Measurements from ENCODE around the gene FAM180B. TPM values are rescaled to one million over a fixed set of nuclear protein-coding genes. Genes with fewer than 3 reads are reported as not detected.

The FAM180B gene
- total RNA-seq, 5 donors from 2014 or later (not counting 1 experiment from before 2014, with no cell fraction given) = 0.20 to 0.51 (median 0.28) TPM; not detected in 2

- H3K27ac Mint-ChIP-seq = peak overlapping the region in 1 of 2 donors; percentile 55
These were observed 15.7 kb upstream of the FAM180B start for GRCh38 chr11:47570651-47571356.

GRCh38 chr11:47571357-47571729, 15.1 kb upstream of the FAM180B start:
- no peak overlapping the region for H3K4me3 ChIP-seq (ENCODE audit: control insufficient read depth in 1 of 2, extremely low read depth in 1 of 2, low read length in 1 of 2)
- no peak overlapping the region for H3K27ac ChIP-seq (ENCODE audit: low read length)
- no peaks in the 10 kb centered on the region for H3K9me3 Mint-ChIP-seq
- peak overlapping the region in 1 of 2 donors; percentile 55 for H3K27ac Mint-ChIP-seq
- CTCF ChIA-PET = no interaction called here
- POLR2A ChIA-PET = no interaction called here
- no peak overlapping the region for H3K4me3 Mint-ChIP-seq
- no peak for ATAC-seq (replicated peaks in 1 of 4)
- H3K4me1 Mint-ChIP-seq = peaks cover 18 to 26% (median 21%) of the 10 kb centered on the region in 3 donors
- no peaks in the 10 kb centered on the region for H3K9me3 ChIP-seq
- WGBS (ENCODE audit: insufficient coverage) = 100% methylated on average over 3 of the region's 4 CpGs
- peaks cover 2 to 9% of the 10 kb centered on the region in 2 experiments for H3K4me1 ChIP-seq (ENCODE audit: control insufficient read depth in 1 of 2, extremely low read depth in 1 of 2, insufficient read depth in 2 of 2, low read length in 2 of 2)
- no peaks in the 10 kb centered on the region for H3K27me3 Mint-ChIP-seq
- peaks cover 20% of the 10 kb centered on the region for H3K36me3 Mint-ChIP-seq
- no peak for DNase-seq
- peaks cover 7 to 48% of the 10 kb centered on the region in 2 donors for H3K36me3 ChIP-seq (ENCODE audit: control insufficient read depth in 2 of 2, extremely low read depth in 1 of 2, insufficient read depth in 1 of 2, low read length in 1 of 2)
- H3K27me3 ChIP-seq (replicated peaks in 1 of 2; ENCODE audit: control insufficient read depth in 2 of 2, extremely low read depth in 1 of 2, insufficient read depth in 2 of 2, low read length in 1 of 2) = no peaks in the 10 kb centered on the region

More at GRCh38 chr11:47570651-47571356, 15.7 kb upstream of the FAM180B start:
- 92% methylated on average over 2 of the region's 3 CpGs for WGBS (ENCODE audit: insufficient coverage)
- Mint-ChIP-seq H3K9me3 (no peaks in the 10 kb centered on the region), H3K4me3 (no peak overlapping the region), H3K36me3 (peaks cover 20% of the 10 kb centered on the region), H3K27me3 (no peaks in the 10 kb centered on the region), H3K4me1 (peaks cover 17 to 28% (median 23%) of the 10 kb centered on the region in 3 donors)
- H3K27ac ChIP-seq (ENCODE audit: low read length) = no peak overlapping the region
- CTCF ChIA-PET = no interaction called here
- peaks cover 7 to 48% of the 10 kb centered on the region in 2 donors for H3K36me3 ChIP-seq (ENCODE audit: control insufficient read depth in 2 of 2, extremely low read depth in 1 of 2, insufficient read depth in 1 of 2, low read length in 1 of 2)
- no peak for ATAC-seq (replicated peaks in 1 of 4)
- no peaks in the 10 kb centered on the region for H3K9me3 ChIP-seq
- peaks cover 2 to 14% of the 10 kb centered on the region in 2 experiments for H3K4me1 ChIP-seq (ENCODE audit: control insufficient read depth in 1 of 2, extremely low read depth in 1 of 2, insufficient read depth in 2 of 2, low read length in 2 of 2)
- POLR2A ChIA-PET = no interaction called here
- H3K27me3 ChIP-seq (replicated peaks in 1 of 2; ENCODE audit: control insufficient read depth in 2 of 2, extremely low read depth in 1 of 2, insufficient read depth in 2 of 2, low read length in 1 of 2) = no peaks in the 10 kb centered on the region
- no peak overlapping the region for H3K4me3 ChIP-seq (ENCODE audit: control insufficient read depth in 1 of 2, extremely low read depth in 1 of 2, low read length in 1 of 2)
- no peak for DNase-seq

- POLR2A ChIA-PET = no interaction called here
- Histone ChIP-seq H3K27ac (ENCODE audit: low read length) (no peak overlapping the region), H3K4me3 (ENCODE audit: control insufficient read depth in 1 of 2, extremely low read depth in 1 of 2, low read length in 1 of 2) (no peak overlapping the region), H3K36me3 (ENCODE audit: control insufficient read depth in 2 of 2, extremely low read depth in 1 of 2, insufficient read depth in 1 of 2, low read length in 1 of 2) (peaks cover 7 to 50% of the 10 kb centered on the region in 2 donors), H3K4me1 (ENCODE audit: control insufficient read depth in 1 of 2, extremely low read depth in 1 of 2, insufficient read depth in 2 of 2, low read length in 2 of 2) (peaks cover 0 to 9% of the 10 kb centered on the region in 2 experiments), H3K9me3 (no peaks in the 10 kb centered on the region), H3K27me3 (replicated peaks in 1 of 2; ENCODE audit: control insufficient read depth in 2 of 2, extremely low read depth in 1 of 2, insufficient read depth in 2 of 2, low read length in 1 of 2) (no peaks in the 10 kb centered on the region)
- ATAC-seq (replicated peaks in 1 of 4) = no peak
- H3K9me3 Mint-ChIP-seq = no peaks in the 10 kb centered on the region
- WGBS (ENCODE audit: insufficient coverage) = no CpG with 5 or more reads among the region's 1 CpG
- no peaks in the 10 kb centered on the region for H3K27me3 Mint-ChIP-seq
- H3K4me1 Mint-ChIP-seq = peaks cover 17 to 23% (median 18%) of the 10 kb centered on the region in 3 donors
- H3K4me3 Mint-ChIP-seq = no peak overlapping the region
- no peak for DNase-seq
- H3K36me3 Mint-ChIP-seq = peaks cover 20% of the 10 kb centered on the region
- CTCF ChIA-PET = no interaction called here
- peak overlapping the region in 1 of 2 donors; percentile 2 for H3K27ac Mint-ChIP-seq
These were observed 14.6 kb upstream of the FAM180B start for GRCh38 chr11:47571895-47572294.

- no peaks in the 10 kb centered on the region for H3K27me3 ChIP-seq (replicated peaks in 1 of 2; ENCODE audit: control insufficient read depth in 2 of 2, extremely low read depth in 1 of 2, insufficient read depth in 2 of 2, low read length in 1 of 2)
- ATAC-seq (replicated peaks in 1 of 4) (no peak), DNase-seq (no peak)
- no peaks in the 10 kb centered on the region for H3K9me3 ChIP-seq
- Mint-ChIP-seq H3K36me3 (peaks cover 23% of the 10 kb centered on the region), H3K27ac (peak overlapping the region in 1 of 2 donors; percentile 17), H3K9me3 (no peaks in the 10 kb centered on the region), H3K27me3 (no peaks in the 10 kb centered on the region), H3K4me1 (peaks cover 26 to 29% (median 26%) of the 10 kb centered on the region in 3 donors), H3K4me3 (no peak overlapping the region)
- peaks cover 6 to 14% of the 10 kb centered on the region in 2 experiments for H3K4me1 ChIP-seq (ENCODE audit: control insufficient read depth in 1 of 2, extremely low read depth in 1 of 2, insufficient read depth in 2 of 2, low read length in 2 of 2)
- peaks cover 7 to 54% of the 10 kb centered on the region in 2 donors for H3K36me3 ChIP-seq (ENCODE audit: control insufficient read depth in 2 of 2, extremely low read depth in 1 of 2, insufficient read depth in 1 of 2, low read length in 1 of 2)
- WGBS (ENCODE audit: insufficient coverage) = 95% methylated on average over 5 of the region's 8 CpGs
- ChIA-PET CTCF (no interaction called here), POLR2A (interaction anchor here in 1 of 2 donors (0.5 kb wide), 1 partner anchor 1505 kb away, joined by 3 read pairs; no protein-coding TSS in a partner anchor)
- H3K27ac ChIP-seq (ENCODE audit: low read length) = no peak overlapping the region
- no peak overlapping the region for H3K4me3 ChIP-seq (ENCODE audit: control insufficient read depth in 1 of 2, extremely low read depth in 1 of 2, low read length in 1 of 2)
These were observed 13.7 kb upstream of the FAM180B start for GRCh38 chr11:47572715-47573255.

- H3K27ac Mint-ChIP-seq = no peak overlapping the region
- H3K27me3 Mint-ChIP-seq = no peaks in the 10 kb centered on the region
- Histone ChIP-seq H3K27me3 (replicated peaks in 1 of 2; ENCODE audit: control insufficient read depth in 2 of 2, extremely low read depth in 1 of 2, insufficient read depth in 2 of 2, low read length in 1 of 2) (no peaks in the 10 kb centered on the region), H3K4me3 (ENCODE audit: control insufficient read depth in 1 of 2, extremely low read depth in 1 of 2, low read length in 1 of 2) (no peak overlapping the region), H3K4me1 (ENCODE audit: control insufficient read depth in 1 of 2, extremely low read depth in 1 of 2, insufficient read depth in 2 of 2, low read length in 2 of 2) (peaks cover 11 to 19% of the 10 kb centered on the region in 2 experiments), H3K36me3 (ENCODE audit: control insufficient read depth in 2 of 2, extremely low read depth in 1 of 2, insufficient read depth in 1 of 2, low read length in 1 of 2) (peaks cover 7 to 54% of the 10 kb centered on the region in 2 donors), H3K9me3 (no peaks in the 10 kb centered on the region), H3K27ac (ENCODE audit: low read length) (no peak overlapping the region)
- DNase-seq (no peak), ATAC-seq (replicated peaks in 1 of 4) (no peak)
- no peaks in the 10 kb centered on the region for H3K9me3 Mint-ChIP-seq
- no peak overlapping the region for H3K4me3 Mint-ChIP-seq
- H3K4me1 Mint-ChIP-seq = peaks cover 30 to 33% (median 31%) of the 10 kb centered on the region in 3 donors
- WGBS (ENCODE audit: insufficient coverage) = 94% methylated on average over 10 of the region's 11 CpGs
- ChIA-PET CTCF (interaction anchor here in 1 of 2 donors (0.6 to 0.9 kb wide), 2 partner anchors 7 to 19 kb away, joined by 3 to 4 read pairs; no protein-coding TSS in a partner anchor), POLR2A (interaction anchor here in 1 of 2 donors (0.6 kb wide), 1 partner anchor 173 kb away, joined by 4 read pairs; no protein-coding TSS in a partner anchor)
- H3K36me3 Mint-ChIP-seq = peaks cover 23% of the 10 kb centered on the region
These were observed 13.2 kb upstream of the FAM180B start for GRCh38 chr11:47573321-47573720.

GRCh38 chr11:47577460-47578041, 8.9 kb upstream of the FAM180B start:
- no peaks in the 10 kb centered on the region for H3K9me3 Mint-ChIP-seq
- peak overlapping the region; percentile 87 to 100 (median 100) for H3K4me3 Mint-ChIP-seq
- DNase-seq (no peak), ATAC-seq (replicated peaks in 1 of 4) (no peak)
- CTCF ChIA-PET = interaction anchor here (0.6 to 1.0 kb wide), 2 partner anchors 24 to 93 kb away, joined by 5 read pairs; partner anchors contain the start of gene CELF1 (in 1 of the 2)
- no peak overlapping the region for H3K4me3 ChIP-seq (ENCODE audit: control insufficient read depth in 1 of 2, extremely low read depth in 1 of 2, low read length in 1 of 2)
- H3K27ac ChIP-seq (ENCODE audit: low read length) = peak overlapping the region; percentile 77
- H3K4me1 Mint-ChIP-seq = peaks cover 43 to 52% (median 48%) of the 10 kb centered on the region in 3 donors
- peak overlapping the region; percentile 66 to 69 for H3K27ac Mint-ChIP-seq
- POLR2A ChIA-PET = interaction anchor here (0.5 to 1.2 kb wide), 4 partner anchors 13 to 144 kb away, joined by 4 to 6 read pairs (median 4); partner anchors contain the start of gene PTPMT1 (in 1 of the 2)
- H3K27me3 ChIP-seq (replicated peaks in 1 of 2; ENCODE audit: control insufficient read depth in 2 of 2, extremely low read depth in 1 of 2, insufficient read depth in 2 of 2, low read length in 1 of 2) = no peaks in the 10 kb centered on the region
- peaks cover 31% of the 10 kb centered on the region for H3K36me3 Mint-ChIP-seq
- H3K4me1 ChIP-seq (ENCODE audit: control insufficient read depth in 1 of 2, extremely low read depth in 1 of 2, insufficient read depth in 2 of 2, low read length in 2 of 2) = peaks cover 20 to 36% of the 10 kb centered on the region in 2 experiments
- no peaks in the 10 kb centered on the region for H3K9me3 ChIP-seq
- peaks cover 8 to 48% of the 10 kb centered on the region in 2 donors for H3K36me3 ChIP-seq (ENCODE audit: control insufficient read depth in 2 of 2, extremely low read depth in 1 of 2, insufficient read depth in 1 of 2, low read length in 1 of 2)
- 78% methylated on average over 10 of the region's 13 CpGs for WGBS (ENCODE audit: insufficient coverage)
- no peaks in the 10 kb centered on the region for H3K27me3 Mint-ChIP-seq
